ENCODE data around the gene LMO2. TPM values are rescaled to one million over a fixed set of nuclear protein-coding genes. Genes with fewer than 3 reads are reported as not detected.

Gene LMO2
- total and polyA plus RNA-seq, 2 donors (not counting 3 experiments of a cell fraction or from before 2014, with no cell fraction given) = 60.4 to 66.8 TPM

GRCh38 chr11:33936725-33937604, 45.1 kb upstream of the LMO2 start:
- Histone ChIP-seq H3K9me1 (replicated peaks; ENCODE audit: control insufficient read depth, extremely low read depth, insufficient read depth, low read length) (no peaks in the 10 kb centered on the region), H3K36me3 (ENCODE audit: control insufficient read depth in 2 of 2, extremely low read depth in 1 of 2, insufficient read depth in 2 of 2, low read length in 2 of 2) (no peaks in the 10 kb centered on the region), H3K27ac (ENCODE audit: insufficient read depth, low read depth, low read length) (peak overlapping the region; percentile 97), H4K20me1 (replicated peaks; ENCODE audit: control insufficient read depth, extremely low read depth, insufficient read depth, low read length) (no peaks in the 10 kb centered on the region), H3K9ac (replicated peaks; ENCODE audit: extremely low read depth, insufficient read depth, low read length) (peak overlapping the region; percentile 76), H3K9me3 (replicated peaks; ENCODE audit: control insufficient read depth, insufficient read depth, low read length) (no peaks in the 10 kb centered on the region), H2AFZ (ENCODE audit: low read depth, low read length) (peak overlapping the region; percentile 41), H3K4me2 (ENCODE audit: insufficient read depth, low read length) (peak overlapping the region; percentile 43), H3K27me3 (ENCODE audit: control insufficient read depth in 2 of 2, insufficient read depth in 2 of 2, low read length in 2 of 2) (no peaks in the 10 kb centered on the region), H3K79me2 (ENCODE audit: control insufficient read depth, insufficient read depth, low read length) (no peaks in the 10 kb centered on the region), H3K4me3 (replicated peaks in 1 of 3; ENCODE audit: insufficient read depth in 1 of 3, low read depth in 1 of 3, low read length in 3 of 3) (no peak overlapping the region), H3K4me1 (ENCODE audit: control insufficient read depth, extremely low read depth, insufficient read depth, low read length) (peaks cover 63% of the 10 kb centered on the region)
- DNase-seq (ENCODE audit: low read depth, low spot score) = peak; percentile 99
- peak; percentile 91 for FAIRE-seq
- ChIA-PET POLR2A (interaction anchor here (0.9 to 1.1 kb wide), 2 partner anchors 38 to 69 kb away, joined by 3 read pairs; no protein-coding TSS in a partner anchor), CTCF (interaction anchor here (1.0 to 1.5 kb wide), 6 partner anchors 16 to 79 kb away, joined by 3 to 8 read pairs (median 4); no protein-coding TSS in a partner anchor)
- TF ChIP-seq GATA2 (IDR thresholded peaks at IDR 0.05; ENCODE audit: insufficient read depth, insufficient read length, low read depth, low read length) (peak; percentile 82), FOS (IDR thresholded peaks at IDR 0.05; ENCODE audit: borderline replicate concordance, insufficient read depth, low read length) (peak; percentile 87), POLR2AphosphoS5 (IDR thresholded peaks at IDR 0.05; ENCODE audit: insufficient read depth, low read depth, low read length) (peak; percentile 93), MYC (IDR thresholded peaks at IDR 0.05; ENCODE audit: low read depth, low read length) (no peak), JUN (IDR thresholded peaks at IDR 0.05; ENCODE audit: borderline replicate concordance, insufficient read depth, insufficient read length, low read depth) (peak; percentile 80), POLR2A (IDR thresholded peaks at IDR 0.05; ENCODE audit: low read depth, low read length) (peak; percentile 59)
- TF ChIP-seq, protein P1, sequence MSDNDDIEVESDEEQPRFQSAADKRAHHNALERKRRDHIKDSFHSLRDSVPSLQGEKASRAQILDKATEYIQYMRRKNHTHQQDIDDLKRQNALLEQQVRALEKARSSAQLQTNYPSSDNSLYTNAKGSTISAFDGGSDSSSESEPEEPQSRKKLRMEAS (IDR thresholded peaks at IDR 0.05; ENCODE audit: insufficient read depth, insufficient read length) = no peak
- BruUV-seq (replicated peaks) = TSS peak; percentile 74
- intact Hi-C loops (cut with micrococcal nuclease) (loop anchor here (1.0 kb wide), 3 partner anchors 19 to 79 kb away; no protein-coding TSS in a partner anchor), dilution Hi-C loops (cut with MboI; ENCODE audit: extremely low pct_ligation_motif_present, low sequenced_read_pairs) (no loop called here)

Measured in endothelial cell of umbilical vein (primary cell).